Uterus (tissue), 4 donors: ENCODE data around the gene KRTAP17-1. TPM values are rescaled to one million over a fixed set of nuclear protein-coding genes. Genes with fewer than 3 reads are reported as not detected.
"Not testable (repeated sequence)": the region's sequence is repeated elsewhere in the genome, so short reads cannot be mapped to it uniquely, and the experiment has no call there.

Source experiments
- DNase-seq, 2 donors: peaks; one replicate each; pipeline ENCODE4 v3.0.0-alpha.2; 2019 to 2020
- H3K27ac ChIP-seq, 2 donors: fragments of 200-600 bp; sonication (generic); 1 replicate in 1 of 2; 2 replicates in 1 of 2; pipeline ENCODE4 v1.5.1; 2016 to 2018
- H3K27me3 ChIP-seq, 2 donors: fragments of 200-600 bp; sonication (generic); one replicate each; pipeline ENCODE4 v1.5.1; 2018 to 2019; ENCODE audit warnings: control low read depth in 1 of 2
- H3K36me3 ChIP-seq, 2 donors: fragments of 200-600 bp; sonication (generic); one replicate each; pipeline ENCODE4 v1.5.1; 2019; ENCODE audit warnings: control low read depth in 1 of 2
- H3K4me1 ChIP-seq, 2 donors: fragments of 200-600 bp; sonication (generic); one replicate each; pipeline ENCODE4 v1.5.1; 2018 to 2019; ENCODE audit warnings: control low read depth in 1 of 2
- H3K4me3 ChIP-seq, 2 donors: fragments of 200-600 bp; sonication (generic); 1 replicate in 1 of 2; 2 replicates in 1 of 2; pipeline ENCODE4 v1.5.1; 2018 to 2019; ENCODE audit warnings: mild to moderate bottlenecking in 1 of 2
- H3K9me3 ChIP-seq, 2 donors: fragments of 200-600 bp; sonication (generic); one replicate each; pipeline ENCODE4 v1.5.1; 2019; ENCODE audit warnings: control low read depth in 1 of 2
- POLR2A ChIP-seq, 2 donors: fragments of 450-650 bp; IDR thresholded peaks; one replicate each; pipeline ENCODE4 v1.6.1; 2016; ENCODE audit warnings: antibody characterized with exemption in 2 of 2, mild to moderate bottlenecking in 1 of 2, moderate library complexity in 1 of 2
- intact Hi-C: fragments of 100-400 bp; cut with DNase I; formaldehyde crosslinking; loops from one replicate; pipeline ENCODE4 v1.15.1; 2023; ENCODE audit warnings: low total_unique reads
- total RNA-seq, 4 donors: library from RNA; depleted of rRNA in 3 of 4; stranded (reverse); fragments of >200 nt in 3 of 4; gene quantifications; one replicate each; pipeline versions ENCODE4 v1.1.0 to v1.2.4, GENCODE V29; 2014 to 2023
- TF ChIP-seq, protein P1 (sequence below), 4 experiments: fragments of 200-600 bp in 2 of 4; fragments of 450-650 bp in 2 of 4; sonication (generic) in 2 of 4; IDR thresholded peaks; one replicate each; pipeline ENCODE4 v1.5.1; 2016 to 2019; ENCODE audit warnings: antibody characterized with exemption in 4 of 4, mild to moderate bottlenecking in 2 of 4, moderate library complexity in 1 of 4
- donor health status: DM: yes; HTN: yes; CAD: no.

The KRTAP17-1 gene
- total RNA-seq, 4 donors from 2014 or later: not detected

DNA sequence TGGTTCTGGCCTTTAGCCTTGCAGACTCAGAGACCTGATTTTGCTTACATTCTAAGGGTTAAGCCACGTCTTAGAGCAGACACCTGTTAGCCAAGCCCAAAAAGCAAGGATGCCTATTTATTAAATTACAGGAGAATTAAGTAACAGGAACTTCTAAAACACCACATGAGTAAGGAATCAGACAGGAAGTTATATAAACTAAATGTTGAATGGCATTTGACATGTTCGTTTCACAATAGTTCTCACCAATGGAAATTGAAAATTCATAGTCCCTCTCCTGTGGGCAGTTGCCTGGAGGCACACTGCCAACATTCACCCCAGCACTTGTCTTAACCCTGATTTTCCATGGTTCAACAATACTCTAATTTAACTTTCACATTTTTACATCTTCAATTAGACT is 31.0 kb downstream of the KRTAP17-1 start:
- DNase-seq: no peak
- no peaks in the 10 kb centered on the region for H3K9me3 ChIP-seq
- no peak overlapping the region for H3K4me3 ChIP-seq
- no peaks in the 10 kb centered on the region for H3K27me3 ChIP-seq
- intact Hi-C loops: no loop called here
- no peak overlapping the region for H3K27ac ChIP-seq
- no peak for TF ChIP-seq POLR2A (IDR thresholded peaks at IDR 0.05)
- TF ChIP-seq, protein P1, sequence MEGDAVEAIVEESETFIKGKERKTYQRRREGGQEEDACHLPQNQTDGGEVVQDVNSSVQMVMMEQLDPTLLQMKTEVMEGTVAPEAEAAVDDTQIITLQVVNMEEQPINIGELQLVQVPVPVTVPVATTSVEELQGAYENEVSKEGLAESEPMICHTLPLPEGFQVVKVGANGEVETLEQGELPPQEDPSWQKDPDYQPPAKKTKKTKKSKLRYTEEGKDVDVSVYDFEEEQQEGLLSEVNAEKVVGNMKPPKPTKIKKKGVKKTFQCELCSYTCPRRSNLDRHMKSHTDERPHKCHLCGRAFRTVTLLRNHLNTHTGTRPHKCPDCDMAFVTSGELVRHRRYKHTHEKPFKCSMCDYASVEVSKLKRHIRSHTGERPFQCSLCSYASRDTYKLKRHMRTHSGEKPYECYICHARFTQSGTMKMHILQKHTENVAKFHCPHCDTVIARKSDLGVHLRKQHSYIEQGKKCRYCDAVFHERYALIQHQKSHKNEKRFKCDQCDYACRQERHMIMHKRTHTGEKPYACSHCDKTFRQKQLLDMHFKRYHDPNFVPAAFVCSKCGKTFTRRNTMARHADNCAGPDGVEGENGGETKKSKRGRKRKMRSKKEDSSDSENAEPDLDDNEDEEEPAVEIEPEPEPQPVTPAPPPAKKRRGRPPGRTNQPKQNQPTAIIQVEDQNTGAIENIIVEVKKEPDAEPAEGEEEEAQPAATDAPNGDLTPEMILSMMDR (IDR thresholded peaks at IDR 0.05): no peak
- H3K4me1 ChIP-seq: no peaks in the 10 kb centered on the region
- H3K36me3 ChIP-seq: no peaks in the 10 kb centered on the region

DNA sequence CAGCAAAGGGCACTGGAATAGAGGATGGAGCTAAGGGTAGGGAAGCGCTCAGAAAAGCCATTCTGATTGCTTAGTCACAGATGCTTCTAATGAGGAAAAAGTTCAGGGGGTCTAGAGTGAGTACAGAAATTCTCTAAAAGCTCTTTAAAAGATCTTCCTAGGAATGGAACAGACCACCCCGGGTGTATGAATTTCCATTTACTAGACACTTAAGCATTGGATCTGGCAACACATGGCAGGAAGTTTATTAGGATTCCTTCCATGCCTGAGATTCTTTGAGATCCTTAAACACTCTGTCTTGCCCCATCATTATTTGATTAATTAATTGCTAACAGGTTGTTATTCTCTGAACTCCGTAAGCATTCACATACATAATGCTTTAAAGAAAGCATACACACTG is 31.5 kb downstream of the KRTAP17-1 start:
- H3K36me3 ChIP-seq: no peaks in the 10 kb centered on the region
- DNase-seq: no peak
- TF ChIP-seq POLR2A (IDR thresholded peaks at IDR 0.05): no peak
- TF ChIP-seq, protein P1 (IDR thresholded peaks at IDR 0.05): no peak
- H3K9me3 ChIP-seq: no peaks in the 10 kb centered on the region
- intact Hi-C loops: no loop called here
- H3K4me3 ChIP-seq: no peak overlapping the region
- no peak overlapping the region for H3K27ac ChIP-seq
- no peaks in the 10 kb centered on the region for H3K4me1 ChIP-seq
- H3K27me3 ChIP-seq: no peaks in the 10 kb centered on the region

DNA sequence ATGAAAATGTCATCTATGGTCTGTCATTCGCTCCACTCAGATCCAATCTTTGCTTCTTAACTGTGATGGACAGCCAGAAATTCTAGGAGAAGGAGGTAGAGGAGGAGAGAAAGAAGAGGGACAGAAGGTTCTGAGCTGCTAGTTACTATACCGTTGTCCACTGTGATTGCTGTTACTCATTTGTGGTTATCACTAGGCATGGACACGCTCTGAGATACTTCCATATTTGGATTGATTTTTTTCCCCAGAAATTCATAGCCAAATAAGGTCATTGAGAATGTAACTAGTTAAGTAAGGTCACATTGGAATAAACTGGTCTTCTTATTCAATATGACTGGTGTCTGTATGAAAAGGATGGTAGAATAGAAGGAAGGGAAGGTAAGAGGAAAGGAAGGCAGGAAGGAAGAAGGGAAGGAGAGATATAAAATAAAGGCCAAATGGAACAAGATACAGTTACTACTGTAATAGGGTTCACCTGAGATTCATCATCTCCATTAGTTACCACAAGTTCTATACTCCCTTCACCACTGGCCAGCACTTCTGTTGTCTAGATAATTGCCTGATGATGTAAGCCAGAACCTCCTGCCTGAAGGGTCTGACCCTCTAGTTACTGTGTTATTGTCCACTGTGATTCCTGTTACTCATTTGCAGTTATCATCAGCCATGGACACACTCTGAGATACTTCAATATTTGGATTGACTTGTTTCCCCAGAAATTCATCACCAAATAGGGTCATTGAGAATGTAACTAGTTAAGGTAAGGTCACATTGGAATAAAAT is 37.1 kb downstream of the KRTAP17-1 start:
- TF ChIP-seq POLR2A (IDR thresholded peaks at IDR 0.05): no peak
- TF ChIP-seq, protein P1 (IDR thresholded peaks at IDR 0.05): no peak
- H3K27me3 ChIP-seq: no peaks in the 10 kb centered on the region
- no peak overlapping the region for H3K27ac ChIP-seq
- no peaks in the 10 kb centered on the region for H3K9me3 ChIP-seq
- no peaks in the 10 kb centered on the region for H3K4me1 ChIP-seq
- no peak overlapping the region for H3K4me3 ChIP-seq
- no peaks in the 10 kb centered on the region for H3K36me3 ChIP-seq
- intact Hi-C loops: no loop called here
- DNase-seq: no peak

DNA sequence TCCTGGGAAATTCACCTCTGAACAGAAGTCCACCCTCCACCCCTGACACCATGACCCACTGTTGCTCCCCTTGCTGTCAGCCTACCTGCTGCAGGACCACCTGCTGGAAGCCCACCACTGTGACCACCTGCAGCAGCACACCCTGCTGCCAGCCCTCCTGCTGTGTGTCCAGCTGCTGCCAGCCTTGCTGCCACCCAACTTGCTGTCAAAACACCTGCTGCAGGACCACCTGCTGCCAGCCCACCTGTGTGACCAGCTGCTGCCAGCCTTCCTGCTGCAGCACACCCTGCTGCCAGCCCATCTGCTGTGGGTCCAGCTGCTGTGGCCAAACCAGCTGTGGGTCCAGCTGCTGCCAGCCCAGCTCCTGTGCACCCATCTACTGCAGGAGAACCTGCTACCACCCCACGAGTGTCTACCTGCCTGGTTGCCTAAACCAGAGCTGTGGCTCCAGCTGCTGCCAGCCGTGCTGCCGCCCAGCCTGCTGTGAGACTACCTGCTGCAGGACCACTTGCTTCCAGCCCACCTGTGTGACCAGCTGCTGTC is 39.8 kb downstream of the KRTAP17-1 start, which contains the start of gene KRTAP9-7:
Gene KRTAP9-7 (plus strand): TSS at position 51 of the 543 bp plus-strand sequence. CDS start 0 bp downstream, at position 51.
- H3K4me3 ChIP-seq, H3K36me3 ChIP-seq, H3K4me1 ChIP-seq, DNase-seq, H3K27ac ChIP-seq, intact Hi-C loops, H3K9me3 ChIP-seq, H3K27me3 ChIP-seq: not testable (repeated sequence)

DNA sequence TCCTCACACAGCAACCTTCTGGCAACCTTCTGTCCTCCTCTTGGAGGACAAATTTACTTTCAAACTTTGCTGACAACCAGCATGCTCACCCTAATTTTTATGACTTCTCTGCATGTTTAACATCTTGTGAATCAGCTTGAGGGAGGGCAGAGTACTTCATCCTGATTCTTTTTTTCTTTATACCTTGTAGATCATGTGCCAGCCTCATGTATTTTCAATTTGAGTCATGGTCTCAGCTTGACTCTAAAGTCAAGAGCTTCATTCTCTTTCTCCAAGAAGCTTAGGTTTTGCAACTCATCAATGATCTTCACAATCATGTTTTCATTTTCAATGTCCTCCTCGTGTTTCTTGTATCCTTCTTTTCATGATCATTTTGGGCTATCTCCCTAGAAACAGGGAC is 43.7 kb downstream of the KRTAP17-1 start:
- H3K27me3 ChIP-seq: no peaks in the 10 kb centered on the region
- H3K9me3 ChIP-seq: no peaks in the 10 kb centered on the region
- no peaks in the 10 kb centered on the region for H3K36me3 ChIP-seq
- H3K27ac ChIP-seq: no peak overlapping the region
- DNase-seq: no peak
- H3K4me1 ChIP-seq: no peaks in the 10 kb centered on the region
- TF ChIP-seq POLR2A (IDR thresholded peaks at IDR 0.05): no peak
- TF ChIP-seq, protein P1 (IDR thresholded peaks at IDR 0.05): no peak
- intact Hi-C loops: no loop called here
- H3K4me3 ChIP-seq: no peak overlapping the region

DNA sequence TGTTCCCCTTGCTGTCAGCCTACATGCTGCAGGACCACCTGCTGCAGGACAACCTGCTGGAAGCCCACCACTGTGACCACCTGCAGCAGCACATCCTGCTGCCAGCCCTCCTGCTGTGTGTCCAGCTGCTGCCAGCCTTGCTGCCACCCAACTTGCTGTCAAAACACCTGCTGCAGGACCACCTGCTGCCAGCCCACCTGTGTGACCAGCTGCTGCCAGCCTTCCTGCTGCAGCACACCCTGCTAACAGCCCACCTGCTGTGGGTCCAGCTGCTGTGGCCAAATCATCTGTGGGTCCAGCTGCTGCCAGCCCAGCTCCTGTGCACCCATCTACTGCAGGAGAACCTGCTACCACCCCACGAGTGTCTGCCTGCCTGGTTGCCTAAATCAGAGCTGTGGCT is 44.2 kb downstream of the KRTAP17-1 start:
- H3K9me3 ChIP-seq, H3K27ac ChIP-seq, H3K4me1 ChIP-seq, DNase-seq, intact Hi-C loops, H3K27me3 ChIP-seq, H3K4me3 ChIP-seq, H3K36me3 ChIP-seq: not testable (repeated sequence)
